Activated T-helper 1 cell treated with anti-CD3 and anti-CD28 coated beads, Interleukin-2, amount 50 U/mL, for 16 hours (primary cell): ENCODE results near the gene DOK7.

Source experiments
- DNase-seq, 2 donors: peaks; one replicate each; pipeline ENCODE4 v3.0.0-alpha.2; 2020; ENCODE audit warnings: low read depth in 1 of 2, low spot score in 1 of 2

Gene DOK7

GRCh38 chr4:3461515-3462291 is 1.4 kb upstream of the DOK7 start:
- DNase-seq = no peak

- DNase-seq = no peak
These were observed 751 bp upstream of the DOK7 start for GRCh38 chr4:3462321-3462789.

GRCh38 chr4:3463556-3464348 is 646 bp downstream of the DOK7 start:
- DNase-seq = no peak

GRCh38 chr4:3464349-3464905 is 1.3 kb downstream of the DOK7 start:
- no peak for DNase-seq

- no peak for DNase-seq
These were observed 2.0 kb downstream of the DOK7 start for GRCh38 chr4:3464911-3465697.

- DNase-seq = no peak
These were observed 2.9 kb downstream of the DOK7 start for GRCh38 chr4:3465698-3466671.

GRCh38 chr4:3466691-3467600 is 3.8 kb downstream of the DOK7 start:
- no peak for DNase-seq

GRCh38 chr4:3467601-3468031 is 4.5 kb downstream of the DOK7 start:
- no peak for DNase-seq

GRCh38 chr4:3468154-3468553 is 5.0 kb downstream of the DOK7 start:
- no peak for DNase-seq

- DNase-seq = no peak
These were observed 5.7 kb downstream of the DOK7 start for GRCh38 chr4:3468804-3469203.

GRCh38 chr4:3469386-3470243 is 6.5 kb downstream of the DOK7 start:
- DNase-seq = no peak

- DNase-seq = no peak
These were observed 7.4 kb downstream of the DOK7 start for GRCh38 chr4:3470244-3471097.

GRCh38 chr4:3471098-3471760 is 8.1 kb downstream of the DOK7 start:
- DNase-seq = no peak

GRCh38 chr4:3471886-3472285 is 8.8 kb downstream of the DOK7 start:
- no peak for DNase-seq

- DNase-seq = no peak
These were observed 9.5 kb downstream of the DOK7 start for GRCh38 chr4:3472411-3473141.
